Sigmoid colon (tissue), 7 donors: ENCODE data around the gene CD300LG. TPM values are rescaled to one million over a fixed set of nuclear protein-coding genes. Genes with fewer than 3 reads are reported as not detected.

Source experiments
- DNase-seq: peaks from one replicate; pipeline ENCODE4 v3.0.0-alpha.2; 2019
- H3K27ac ChIP-seq, 4 donors: fragments of 200-600 bp; sonication (generic); one replicate each; pipeline ENCODE4 v1.5.1; 2016 to 2019; ENCODE audit warnings: mild to moderate bottlenecking in 1 of 4
- H3K27me3 ChIP-seq, 3 donors: fragments of 200-600 bp; sonication (generic); one replicate each; pipeline ENCODE4 v1.5.1; 2019; ENCODE audit warnings: mild to moderate bottlenecking in 1 of 3
- H3K36me3 ChIP-seq, 4 donors: fragments of 200-600 bp; sonication (generic); one replicate each; pipeline ENCODE4 v1.5.1; 2016 to 2019
- H3K4me1 ChIP-seq, 4 donors: fragments of 200-600 bp; sonication (generic); one replicate each; pipeline ENCODE4 v1.5.1; 2017 to 2019
- H3K4me3 ChIP-seq, 4 donors: fragments of 200-600 bp; sonication (generic); one replicate each; pipeline ENCODE4 v1.5.1; 2017 to 2019; ENCODE audit warnings: mild to moderate bottlenecking in 2 of 4, moderate library complexity in 1 of 4
- H3K9me3 ChIP-seq, 4 donors: fragments of 200-600 bp in 3 of 4; sonication (generic) in 3 of 4; one replicate each; pipeline versions ENCODE4 v1.5.1 to v1.6.1; 2013 to 2019
- EP300 ChIP-seq, 4 donors: sonication (generic); formaldehyde crosslinking; IDR thresholded peaks; one replicate each; pipeline ENCODE4 v1.6.1; 2017; ENCODE audit warnings: antibody characterized with exemption in 4 of 4
- POLR2A ChIP-seq, 2 donors: fragments of 450-650 bp; IDR thresholded peaks; one replicate each; pipeline ENCODE4 v1.6.1; 2016; ENCODE audit warnings: antibody characterized with exemption in 2 of 2, mild to moderate bottlenecking in 2 of 2, moderate library complexity in 2 of 2
- POLR2AphosphoS5 ChIP-seq, 4 donors: sonication (generic); formaldehyde crosslinking; IDR thresholded peaks; one replicate each; pipeline ENCODE4 v1.6.1; 2017; ENCODE audit warnings: antibody characterized with exemption in 4 of 4
- WGBS, 2 donors: extraction: QIAGEN DNeasy Blood & Tissue Kit; methylation state at CpG; one replicate each; pipeline ENCODE4 v1.1.7; 2013; 5-methylcytosine and 5-hydroxymethylcytosine counted together
- intact Hi-C: fragments of 100-400 bp; cut with DNase I; formaldehyde crosslinking; loops from one replicate; pipeline ENCODE4 v1.15.1; 2023
- polyA plus RNA-seq, 3 donors: library from polyadenylated mRNA; stranded (reverse); fragments of 200-250 nt; gene quantifications; one replicate each; pipeline ENCODE4 v1.2.3, GENCODE V29; 2013
- total RNA-seq, 4 donors: library from RNA; depleted of rRNA; stranded (reverse); fragments of >200 nt; gene quantifications; one replicate each; pipeline ENCODE4 v1.1.0, GENCODE V29; 2016
- TF ChIP-seq, protein P1 (sequence below), 4 experiments: fragments of 450-650 bp in 3 of 4; fragments of 200-600 bp in 1 of 4; IDR thresholded peaks; one replicate each; pipeline ENCODE4 v1.5.1; 2016 to 2019; ENCODE audit warnings: antibody characterized with exemption in 4 of 4, mild to moderate bottlenecking in 3 of 4, moderate library complexity in 2 of 4
- donor health status: healthy with polysubstance abuse.
- donor health status: Bipolar disorder and iron deficiency.
- donor health status: healthy.

The CD300LG gene
- total and polyA plus RNA-seq, 7 donors = 0.60 to 5.3 (median 1.7) TPM; not detected in 1

DNA sequence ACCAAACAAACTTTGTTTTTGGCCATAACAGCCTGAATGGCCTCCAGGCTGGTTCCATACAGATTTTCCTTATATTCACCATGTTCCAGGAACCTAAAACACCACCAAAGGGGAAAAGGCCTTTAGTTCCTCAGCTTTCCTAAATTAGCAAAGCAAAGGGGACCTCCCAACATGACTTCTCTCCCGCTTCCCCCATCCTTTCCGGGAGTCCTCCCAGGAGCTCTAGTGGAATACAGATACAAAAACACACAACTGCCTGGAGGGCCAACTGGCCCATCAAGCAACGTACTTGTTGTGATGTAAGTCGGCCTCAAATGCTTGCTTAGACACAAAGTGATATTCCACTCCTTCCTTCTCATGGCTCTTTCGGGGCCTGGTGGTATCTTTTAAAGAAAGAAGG, 36.2 kb upstream of the CD300LG start:
- Histone ChIP-seq H3K27ac (no peak overlapping the region), H3K27me3 (no peaks in the 10 kb centered on the region), H3K4me3 (no peak overlapping the region), H3K4me1 (no peaks in the 10 kb centered on the region), H3K9me3 (no peaks in the 10 kb centered on the region), H3K36me3 (peaks cover 0 to 53% (median 7%) of the 10 kb centered on the region in 4 donors)
- intact Hi-C loops = no loop called here
- no peak for TF ChIP-seq POLR2A (IDR thresholded peaks at IDR 0.05)
- TF ChIP-seq, protein P1, sequence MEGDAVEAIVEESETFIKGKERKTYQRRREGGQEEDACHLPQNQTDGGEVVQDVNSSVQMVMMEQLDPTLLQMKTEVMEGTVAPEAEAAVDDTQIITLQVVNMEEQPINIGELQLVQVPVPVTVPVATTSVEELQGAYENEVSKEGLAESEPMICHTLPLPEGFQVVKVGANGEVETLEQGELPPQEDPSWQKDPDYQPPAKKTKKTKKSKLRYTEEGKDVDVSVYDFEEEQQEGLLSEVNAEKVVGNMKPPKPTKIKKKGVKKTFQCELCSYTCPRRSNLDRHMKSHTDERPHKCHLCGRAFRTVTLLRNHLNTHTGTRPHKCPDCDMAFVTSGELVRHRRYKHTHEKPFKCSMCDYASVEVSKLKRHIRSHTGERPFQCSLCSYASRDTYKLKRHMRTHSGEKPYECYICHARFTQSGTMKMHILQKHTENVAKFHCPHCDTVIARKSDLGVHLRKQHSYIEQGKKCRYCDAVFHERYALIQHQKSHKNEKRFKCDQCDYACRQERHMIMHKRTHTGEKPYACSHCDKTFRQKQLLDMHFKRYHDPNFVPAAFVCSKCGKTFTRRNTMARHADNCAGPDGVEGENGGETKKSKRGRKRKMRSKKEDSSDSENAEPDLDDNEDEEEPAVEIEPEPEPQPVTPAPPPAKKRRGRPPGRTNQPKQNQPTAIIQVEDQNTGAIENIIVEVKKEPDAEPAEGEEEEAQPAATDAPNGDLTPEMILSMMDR (IDR thresholded peaks at IDR 0.05) = no peak
- no peak for TF ChIP-seq EP300 (IDR thresholded peaks at IDR 0.05)
- TF ChIP-seq POLR2AphosphoS5 (IDR thresholded peaks at IDR 0.05) = no peak
- 89 to 95% methylated on average over 5 of the region's 5 CpGs for WGBS, 2 donors
- DNase-seq = no peak

DNA sequence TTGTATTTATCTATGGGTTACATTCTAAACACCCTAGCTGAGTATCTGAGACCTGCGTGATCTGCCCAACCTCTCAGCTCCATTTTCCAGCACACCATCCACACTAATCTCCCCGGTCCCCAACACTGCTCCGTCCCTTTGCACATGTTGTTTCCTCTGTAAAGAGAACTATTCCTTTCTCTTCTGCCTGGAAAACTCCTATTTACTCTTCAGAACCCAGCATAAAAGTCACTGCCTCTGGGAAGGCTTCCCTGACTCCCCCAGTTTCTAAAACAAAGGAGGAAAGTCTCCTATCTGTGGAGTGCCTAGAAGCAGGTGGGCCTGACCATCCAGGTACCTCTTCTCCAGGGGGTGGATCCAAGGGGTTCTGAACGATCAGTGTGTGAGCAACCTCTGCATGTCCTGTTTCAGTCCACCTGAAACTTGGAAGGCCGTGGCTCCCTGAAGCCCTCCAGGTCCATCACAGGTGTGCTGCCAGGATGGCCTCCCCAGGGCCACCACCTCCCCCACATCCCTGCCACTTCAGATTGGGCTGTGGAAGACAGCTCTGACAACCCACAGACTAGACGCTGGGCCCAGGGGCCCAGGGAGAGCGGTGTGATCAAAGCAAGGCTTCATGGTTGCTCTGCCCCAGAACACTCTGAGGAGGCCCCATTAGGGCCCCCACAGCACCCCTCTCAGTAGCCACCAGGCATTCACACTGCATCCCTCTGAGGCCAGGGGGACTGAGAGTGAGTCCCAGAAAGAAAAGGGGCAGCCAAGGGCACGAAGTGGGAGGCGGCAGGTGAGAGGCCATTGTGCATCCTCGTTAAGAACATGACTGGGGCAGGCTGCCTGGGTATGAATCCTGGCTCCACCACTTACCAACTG, 34.3 kb upstream of the CD300LG start:
- Histone ChIP-seq H3K4me3 (no peak overlapping the region), H3K36me3 (peaks cover 0 to 45% (median 7%) of the 10 kb centered on the region in 4 donors), H3K27ac (no peak overlapping the region), H3K27me3 (no peaks in the 10 kb centered on the region), H3K9me3 (no peaks in the 10 kb centered on the region), H3K4me1 (no peaks in the 10 kb centered on the region)
- TF ChIP-seq, protein P1 (IDR thresholded peaks at IDR 0.05) = no peak
- TF ChIP-seq EP300 (IDR thresholded peaks at IDR 0.05) = no peak
- TF ChIP-seq POLR2AphosphoS5 (IDR thresholded peaks at IDR 0.05) = no peak
- TF ChIP-seq POLR2A (IDR thresholded peaks at IDR 0.05) = no peak
- DNase-seq = no peak
- intact Hi-C loops = no loop called here
- WGBS, 2 donors = 91 to 92% methylated on average over 10 of the region's 10 CpGs

DNA sequence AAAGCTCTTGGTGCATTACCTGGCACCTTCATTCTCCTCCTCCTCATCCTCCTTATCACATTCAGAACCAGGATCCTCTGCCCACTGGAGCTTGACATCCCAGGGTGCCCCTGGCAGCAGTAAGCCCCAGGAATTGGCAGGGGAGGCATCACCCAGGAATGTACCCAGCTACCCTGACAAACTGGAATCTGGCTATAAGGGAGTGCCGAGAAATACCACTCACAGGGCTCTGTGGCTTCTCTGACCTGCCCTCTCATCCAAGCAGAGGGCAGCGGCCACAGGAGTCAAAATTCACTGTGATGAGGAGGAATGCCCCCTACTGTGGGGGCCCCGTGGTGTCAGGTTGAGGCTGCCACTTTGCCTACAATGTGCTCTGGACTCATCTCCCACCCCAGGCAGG, 33.6 kb upstream of the CD300LG start:
- Histone ChIP-seq H3K36me3 (peaks cover 0 to 42% (median 7%) of the 10 kb centered on the region in 4 donors), H3K4me3 (no peak overlapping the region), H3K4me1 (no peaks in the 10 kb centered on the region), H3K27me3 (no peaks in the 10 kb centered on the region), H3K27ac (no peak overlapping the region), H3K9me3 (no peaks in the 10 kb centered on the region)
- DNase-seq = peak; percentile 14
- intact Hi-C loops = no loop called here
- no peak for TF ChIP-seq EP300 (IDR thresholded peaks at IDR 0.05)
- TF ChIP-seq POLR2A (IDR thresholded peaks at IDR 0.05) = no peak
- no peak for TF ChIP-seq POLR2AphosphoS5 (IDR thresholded peaks at IDR 0.05)
- TF ChIP-seq, protein P1 (IDR thresholded peaks at IDR 0.05) = no peak
- 88 to 92% methylated on average over 3 of the region's 3 CpGs for WGBS, 2 donors

DNA sequence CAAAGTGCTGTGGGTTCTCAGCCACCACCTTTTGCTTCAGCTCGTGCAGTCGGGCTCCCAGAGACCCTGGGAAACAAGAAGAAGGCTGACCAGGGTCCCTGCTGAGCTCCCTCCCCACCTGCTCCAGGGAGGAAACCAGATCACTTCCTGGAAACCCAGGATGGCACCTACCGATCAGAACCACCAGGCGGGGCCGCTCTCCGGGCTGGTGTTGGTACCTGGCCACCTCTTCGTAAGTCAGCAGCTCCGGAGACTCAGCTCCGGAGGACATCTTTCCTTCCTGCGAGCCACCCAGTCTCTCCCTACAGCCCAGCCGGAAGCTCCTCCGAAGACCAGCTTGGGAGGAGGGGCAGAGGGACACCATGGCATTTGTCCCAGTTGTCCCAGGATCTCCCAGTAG, 33.0 kb upstream of the CD300LG start:
- TF ChIP-seq, protein P1 (IDR thresholded peaks at IDR 0.05) = no peak
- TF ChIP-seq POLR2A (IDR thresholded peaks at IDR 0.05) (no peak), POLR2AphosphoS5 (IDR thresholded peaks at IDR 0.05) (no peak), EP300 (IDR thresholded peaks at IDR 0.05) (no peak)
- H3K4me1 ChIP-seq = no peaks in the 10 kb centered on the region
- 84 to 88% methylated on average over 12 of the region's 12 CpGs for WGBS, 2 donors
- peaks cover 0 to 41% (median 5%) of the 10 kb centered on the region in 4 donors for H3K36me3 ChIP-seq
- peak; percentile 42 for DNase-seq
- H3K27ac ChIP-seq = no peak overlapping the region
- H3K4me3 ChIP-seq = no peak overlapping the region
- intact Hi-C loops = no loop called here
- H3K9me3 ChIP-seq = no peaks in the 10 kb centered on the region
- H3K27me3 ChIP-seq = no peaks in the 10 kb centered on the region
